HG03039 (cell line): ENCODE data around the gene MAMLD1.

Experiments
- ATAC-seq: cut with Tn5 transposase; IDR thresholded peaks from one replicate; pipeline ENCODE4 v1.9.1; 2021; ENCODE audit warnings: mild to moderate bottlenecking, moderate library complexity; ENCODE audit not compliant: unreplicated experiment

The MAMLD1 gene

GRCh38 chrX:150489359-150490015 is 126.4 kb downstream of the MAMLD1 start:
- no peak for ATAC-seq

- ATAC-seq, result no peak
Measured at GRCh38 chrX:150495496-150495895, 132.4 kb downstream of the MAMLD1 start.

GRCh38 chrX:150499240-150499639 is 136.1 kb downstream of the MAMLD1 start:
- ATAC-seq, result no peak

DNA sequence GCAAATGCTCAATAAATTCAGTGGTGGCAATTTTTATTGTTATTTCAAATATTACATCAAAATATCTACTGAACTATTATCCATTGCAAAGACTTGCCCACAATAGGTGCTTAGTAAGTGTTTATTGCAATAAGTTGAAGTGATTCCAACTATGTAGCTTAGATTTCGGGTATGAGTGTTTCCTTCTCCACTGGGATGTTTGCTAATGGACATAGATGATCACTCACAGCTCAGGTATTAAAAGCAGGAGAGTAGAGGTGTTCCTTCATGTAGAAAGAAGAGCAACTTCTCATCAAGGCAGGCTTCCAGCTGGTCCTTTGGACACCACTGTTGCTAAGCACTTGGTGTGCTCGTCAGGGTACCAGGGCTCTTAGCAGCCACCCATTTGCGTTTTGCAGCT is 139.0 kb downstream of the MAMLD1 start:
- no peak for ATAC-seq

- ATAC-seq, result no peak
Measured at GRCh38 chrX:150502979-150503897, 140.1 kb downstream of the MAMLD1 start.

DNA sequence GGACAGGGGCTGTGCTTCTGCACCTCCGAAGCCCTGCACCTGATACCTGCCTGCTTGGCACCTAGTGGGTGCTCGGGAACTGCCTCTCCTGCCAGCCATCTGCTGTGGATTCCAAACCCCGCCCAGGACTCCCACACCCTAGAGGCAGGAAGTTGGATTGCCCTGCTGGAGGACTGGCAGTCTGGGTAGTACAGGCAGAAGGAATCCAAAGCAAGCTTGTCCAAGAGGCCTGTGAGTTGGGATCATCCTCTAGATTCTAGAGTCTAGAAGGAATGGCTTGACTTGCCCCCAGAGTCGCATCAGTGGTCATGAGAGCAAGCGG is 140.7 kb downstream of the MAMLD1 start:
- ATAC-seq, result no peak

GRCh38 chrX:150504397-150505182 is 141.5 kb downstream of the MAMLD1 start:
- no peak for ATAC-seq

GRCh38 chrX:150506020-150506419 is 142.9 kb downstream of the MAMLD1 start:
- ATAC-seq, result no peak

GRCh38 chrX:150506486-150506885 is 143.4 kb downstream of the MAMLD1 start:
- no peak for ATAC-seq

DNA sequence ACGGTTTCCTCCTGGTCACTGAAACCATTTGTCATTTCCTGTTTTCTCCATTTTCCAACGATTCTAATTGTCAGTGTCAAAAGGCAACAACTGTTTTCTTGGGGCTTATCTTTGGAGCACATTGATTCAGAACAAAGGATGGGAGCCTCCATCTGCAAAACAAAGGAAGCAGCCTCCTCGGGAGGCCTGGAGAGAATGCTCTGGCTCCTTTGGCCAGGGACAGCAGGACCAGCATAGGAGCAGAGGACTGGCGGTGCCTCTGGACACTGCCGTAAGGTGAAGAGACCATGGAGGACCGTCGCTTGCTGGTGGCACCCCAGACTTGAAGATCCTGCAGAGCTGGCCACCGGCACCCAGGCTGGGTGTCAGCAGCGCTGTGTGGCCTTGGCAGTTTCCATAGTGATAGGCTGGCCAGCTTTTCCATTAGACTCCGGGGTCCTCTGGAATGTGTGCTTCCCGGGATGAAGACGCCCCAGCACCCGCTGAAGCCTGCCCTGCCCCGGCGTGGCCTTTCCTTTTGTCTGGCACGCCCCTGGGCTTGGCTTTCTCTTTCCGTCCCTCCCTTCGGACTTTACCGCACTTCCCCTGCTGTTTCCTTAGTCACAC is 144.2 kb downstream of the MAMLD1 start:
- ATAC-seq, result no peak

DNA sequence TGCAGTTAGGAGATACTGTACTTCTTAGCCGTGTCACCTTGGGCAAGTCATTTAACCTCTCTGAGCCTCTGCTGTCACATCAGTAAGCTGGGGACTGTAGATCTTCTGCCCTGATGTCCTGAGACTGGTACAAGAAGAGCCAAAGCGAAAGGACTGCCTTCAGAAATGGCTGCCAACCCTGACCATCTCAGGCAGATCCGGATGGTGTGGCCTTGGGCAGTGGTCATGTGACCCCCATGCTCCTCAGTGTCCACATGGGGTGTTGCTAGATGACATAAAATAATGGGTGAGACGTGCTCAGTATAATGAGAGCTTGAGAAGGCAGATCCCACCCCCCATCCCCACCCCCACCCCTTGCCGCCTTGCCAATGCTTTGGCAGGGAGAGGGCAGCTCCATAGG is 144.9 kb downstream of the MAMLD1 start:
- ATAC-seq, result no peak

DNA sequence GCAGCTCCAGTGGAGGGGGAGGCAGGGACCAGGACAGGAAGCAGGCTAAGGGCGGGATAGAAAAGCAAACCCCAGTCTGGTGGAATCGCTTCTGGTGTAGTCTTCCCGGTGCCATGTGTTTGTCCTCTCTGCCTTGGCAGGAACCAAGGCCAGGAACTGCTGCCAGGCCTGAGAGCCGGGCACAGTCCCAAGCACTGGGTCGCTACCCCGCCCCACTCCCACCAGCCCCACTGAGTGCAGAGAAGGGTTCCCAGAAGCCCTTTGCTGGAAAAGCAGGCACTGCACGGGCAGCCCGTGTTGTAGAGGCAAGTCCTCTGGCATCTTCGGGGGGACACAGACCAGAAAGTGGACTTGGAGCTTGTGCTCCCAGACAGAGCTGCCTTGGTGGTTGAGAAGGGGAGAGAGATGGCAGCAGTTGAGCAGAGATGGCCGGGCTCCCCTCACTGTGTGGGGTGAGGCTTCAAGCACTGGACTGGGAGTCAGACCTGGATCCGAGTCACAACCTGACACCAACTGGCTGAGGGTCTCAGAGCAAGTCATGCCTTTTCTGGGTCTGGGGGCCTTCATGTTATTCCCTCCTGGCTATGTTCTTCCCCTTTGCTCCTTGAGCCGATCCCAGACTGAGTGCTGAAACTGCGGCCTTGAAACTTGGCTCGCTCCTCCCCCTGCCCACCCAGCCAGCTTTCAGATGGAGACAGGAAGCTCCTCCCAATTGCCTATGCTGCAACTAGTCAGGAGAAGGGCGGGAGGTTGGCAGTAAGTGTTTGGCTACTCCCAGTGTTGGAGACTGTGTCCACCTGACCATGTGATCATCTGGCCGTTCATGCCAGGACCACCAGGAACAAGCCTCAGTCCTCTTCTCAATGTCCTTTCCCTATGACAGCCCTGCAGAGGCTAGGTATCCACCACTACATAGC is 145.6 kb downstream of the MAMLD1 start:
- ATAC-seq, result no peak

- no peak for ATAC-seq
Measured at GRCh38 chrX:150509703-150510102, 146.6 kb downstream of the MAMLD1 start.

- no peak for ATAC-seq
Measured at GRCh38 chrX:150512461-150512901, 149.4 kb downstream of the MAMLD1 start.

DNA sequence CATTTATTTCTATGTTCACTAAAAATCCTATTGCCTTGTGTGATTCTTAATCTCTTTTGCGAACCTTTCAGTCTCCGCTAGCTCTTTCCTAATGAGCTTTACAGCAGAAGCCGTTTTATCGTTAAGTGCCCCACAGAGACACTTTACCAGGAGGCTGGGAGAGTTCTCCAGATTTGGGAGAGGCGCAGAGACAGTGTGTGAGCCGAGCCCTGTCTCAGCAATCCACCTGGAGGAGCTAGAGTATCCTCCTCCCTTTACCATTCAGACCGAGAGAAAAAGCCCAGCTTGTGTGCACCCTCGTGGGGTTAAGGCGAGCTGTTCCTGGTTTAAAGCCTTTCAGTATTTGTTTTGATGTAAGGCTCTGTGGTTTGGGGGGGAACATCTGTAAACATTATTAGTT is 150.4 kb downstream of the MAMLD1 start:
- ATAC-seq, result no peak

- ATAC-seq, result no peak
Measured at GRCh38 chrX:150514462-150514861, 151.3 kb downstream of the MAMLD1 start.

- ATAC-seq, result no peak
Measured at GRCh38 chrX:150515801-150516200, 152.7 kb downstream of the MAMLD1 start.

DNA sequence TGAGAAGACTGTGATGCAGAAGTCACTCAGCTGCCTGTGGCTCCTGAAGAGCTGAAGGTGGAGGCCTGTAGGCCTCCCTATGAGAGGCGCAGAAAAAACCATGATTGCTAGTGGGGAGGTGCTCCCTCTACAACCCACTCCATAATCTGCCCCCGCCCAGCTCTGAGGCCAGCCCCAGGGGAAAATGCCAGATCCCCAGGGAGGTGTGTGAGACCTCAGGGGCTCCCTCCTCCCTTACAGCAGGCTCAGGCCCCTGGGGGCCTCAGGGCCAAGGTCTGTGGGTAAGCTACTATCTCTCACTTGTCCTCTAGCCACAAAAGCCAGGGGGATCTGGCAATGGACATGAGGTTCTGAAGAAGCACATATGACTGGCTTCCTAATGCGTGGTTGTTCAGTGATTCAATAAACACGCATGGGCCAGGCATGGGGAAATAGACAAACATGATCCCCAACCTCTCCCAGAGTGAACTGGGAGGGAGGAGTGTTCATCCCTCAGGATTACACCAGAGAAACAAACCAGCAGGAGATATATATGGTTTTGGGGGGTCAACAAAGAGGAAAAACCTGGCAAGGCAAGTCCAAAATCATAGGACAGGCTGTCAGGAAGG is 154.3 kb downstream of the MAMLD1 start:
- ATAC-seq, result no peak

GRCh38 chrX:150522494-150522893 is 159.4 kb downstream of the MAMLD1 start:
- ATAC-seq, result no peak
